A549 (cell line): ENCODE results near the gene SNX10. TPM values are rescaled to one million over a fixed set of nuclear protein-coding genes. Genes with fewer than 3 reads are reported as not detected.

Experiments
- ATAC-seq, 2 experiments: fragments of 200-7000 bp in 1 of 2; fragments of >200 bp in 1 of 2; cut with Nextera tagmentation in 1 of 2; cut with Tn5 transposase in 1 of 2; 3 replicates each; pipeline versions ENCODE4 v1.8.0 to v1.9.1; 2018 to 2020; ENCODE audit warnings: mild to moderate bottlenecking in 1 of 2, moderate library complexity in 1 of 2
- CTCF ChIA-PET: fragments of 300-600 bp; sonication (Branson Sonifier 250); formaldehyde crosslinking; extraction: SDS; loops from one replicate; lab custom pipeline; 2021; ENCODE audit warnings: antibody characterized with exemption, inconsistent platforms; lab: Yijun Ruan, JAX
- POLR2A ChIA-PET: fragments of 350-600 bp; formaldehyde crosslinking; extraction: SDS; loops from one replicate; lab custom pipeline; 2021; ENCODE audit warnings: antibody characterized with exemption, inconsistent platforms; lab: Yijun Ruan, JAX
- DNase-seq, 2 experiments: peaks; one replicate each; pipeline versions ENCODE4 v3.0.0 to v3.0.0-alpha.2; 2011 to 2016; ENCODE audit warnings: low read depth in 1 of 2, low spot score in 1 of 2
- FAIRE-seq: peaks from 2 replicates; lab custom pipeline; 2011; peaks lifted over from hg19 to GRCh38; lab: Jason Lieb, UNC
- H3K27ac ChIP-seq, 2 experiments: fragments of >200 bp; sonication (Bioruptor Twin); formaldehyde crosslinking; 3 replicates each; pipeline ENCODE4 v1.5.1; 2016 to 2017
- H3K4me1 ChIP-seq: fragments of >200 bp; sonication (Bioruptor Twin); formaldehyde crosslinking; 3 replicates; pipeline ENCODE4 v1.6.1; 2016
- H3K4me2 ChIP-seq: fragments of >200 bp; sonication (Bioruptor Twin); formaldehyde crosslinking; 3 replicates; pipeline ENCODE4 v1.6.1; 2016
- H3K4me3 ChIP-seq: fragments of >200 bp; sonication (Bioruptor Twin); formaldehyde crosslinking; 3 replicates; pipeline ENCODE4 v1.5.1; 2016
- H3K9me3 ChIP-seq: fragments of >200 bp; sonication (Bioruptor Twin); formaldehyde crosslinking; 3 replicates; pipeline ENCODE4 v1.6.1; 2016
- ATOH8 ChIP-seq: fragments of 250-450 bp; sonication (Bioruptor Pico); IDR thresholded peaks from 2 replicates; pipeline ENCODE4 v1.5.0; 2020; ENCODE audit warnings: low read depth, mild to moderate bottlenecking, moderate library complexity
- BHLHE40 ChIP-seq: IDR thresholded peaks from 2 replicates; pipeline ENCODE4 v1.6.1; 2012; ENCODE audit warnings: low read depth, low read length, inconsistent platforms
- CEBPB ChIP-seq, 2 experiments: fragments of >200 bp in 1 of 2; sonication (Bioruptor Twin) in 1 of 2; formaldehyde crosslinking in 1 of 2; IDR thresholded peaks; 2 replicates each; pipeline ENCODE4 v1.6.1; 2012 to 2016
- HEYL ChIP-seq: fragments of 250-450 bp; sonication (Bioruptor Pico); IDR thresholded peaks from 2 replicates; pipeline ENCODE4 v1.8.0; 2021; ENCODE audit warnings: mild to moderate bottlenecking, moderate library complexity
- HOXB13 ChIP-seq: fragments of 250-450 bp; sonication (Bioruptor Pico); IDR thresholded peaks from 2 replicates; pipeline ENCODE4 v1.5.0; 2020; ENCODE audit warnings: low read depth, mild to moderate bottlenecking, moderate library complexity
- KDM5A ChIP-seq: fragments of 200-600 bp; sonication (generic); IDR thresholded peaks from 2 replicates; pipeline ENCODE4 v1.6.1; 2016; ENCODE audit warnings: antibody characterized with exemption, mild to moderate bottlenecking
- NR3C1 ChIP-seq: fragments of >200 bp; sonication (Bioruptor Twin); formaldehyde crosslinking; IDR thresholded peaks from 3 replicates; pipeline ENCODE4 v1.6.1; 2017
- RFX5 ChIP-seq: fragments of 450-650 bp; IDR thresholded peaks from 2 replicates; pipeline ENCODE4 v1.7.1; 2014; ENCODE audit warnings: antibody characterized with exemption, mild to moderate bottlenecking, moderate library complexity
- SREBF2 ChIP-seq: fragments of 450-650 bp; IDR thresholded peaks from 2 replicates; pipeline ENCODE4 v1.6.1; 2014; ENCODE audit warnings: mild to moderate bottlenecking, moderate library complexity
- ZFP36 ChIP-seq: fragments of 450-650 bp; IDR thresholded peaks from 2 replicates; pipeline ENCODE4 v1.6.1; 2014; ENCODE audit warnings: borderline replicate concordance; ENCODE audit not compliant: partially characterized antibody
- ZSCAN20 ChIP-seq: fragments of 250-450 bp; sonication (Bioruptor Pico); IDR thresholded peaks from 2 replicates; pipeline ENCODE4 v1.8.0; 2022; ENCODE audit warnings: mild to moderate bottlenecking, moderate library complexity
- WGBS: methylation state at CpG from one replicate; pipeline ENCODE4 v1.1.6; 2017; ENCODE audit errors: missing lambda C conversion rate; 5-methylcytosine and 5-hydroxymethylcytosine counted together
- polyA plus RNA-seq, 4 experiments: library from polyadenylated mRNA; depleted of rRNA in 3 of 4; stranded (reverse); fragments of >200 nt; fragmentation: RNase III in 1 of 4; extraction: RNeasy Plus Mini Kit Qiagen cat#74134 plus additional on column Dnase treatment in 1 of 4; gene quantifications; 2 replicates in 3 of 4; 3 replicates in 1 of 4; pipeline ENCODE4 v1.2.3, GENCODE V29; 2011 to 2017
- TF ChIP-seq, protein P1 (sequence below): fragments of 200-600 bp; sonication (generic); IDR thresholded peaks from 2 replicates; pipeline ENCODE4 v1.6.1; 2016; ENCODE audit warnings: antibody characterized with exemption, mild to moderate bottlenecking, moderate library complexity

SNX10 gene
- polyA plus RNA-seq, 2 of the 4 experiments (the other 2 are of a cell fraction) = 4.5 to 12.6 TPM

- Histone ChIP-seq H3K4me3 (no peak overlapping the region), H3K4me2 (no peak overlapping the region), H3K27ac (no peak overlapping the region), H3K4me1 (0 out of 3 replicates have a peak, but pooled peaks cover 5% of the 10 kb centered on the region), H3K9me3 (no peaks in the 10 kb centered on the region)
- no peak for DNase-seq
- WGBS = 79% methylated on average over 9 of the region's 9 CpGs
- ChIA-PET CTCF (interaction anchor here (2.0 kb wide), 1 partner anchor 24 kb away, joined by 7 read pairs; no protein-coding TSS in a partner anchor), POLR2A (no interaction called here)
- TF ChIP-seq SREBF2 = no peak
- no peak for TF ChIP-seq RFX5
- no peak for TF ChIP-seq ZSCAN20 (CRISPR knock-in tag)
- TF ChIP-seq BHLHE40 = no peak
- TF ChIP-seq ATOH8 (CRISPR knock-in tag) = no peak
- ATAC-seq = no peak
- FAIRE-seq = no peak
Observed at GRCh38 chr7:26345202-26345601, 53.5 kb downstream of the SNX10 start.

GRCh38 chr7:26345837-26346236 lies 54.2 kb downstream of the SNX10 start:
- Histone ChIP-seq H3K9me3 (no peaks in the 10 kb centered on the region), H3K4me2 (no peak overlapping the region), H3K4me1 (0 out of 3 replicates have a peak, but pooled peaks cover 5% of the 10 kb centered on the region), H3K27ac (no peak overlapping the region), H3K4me3 (no peak overlapping the region)
- ChIA-PET CTCF (interaction anchor here (2.0 kb wide), 1 partner anchor 24 kb away, joined by 7 read pairs; no protein-coding TSS in a partner anchor), POLR2A (no interaction called here)
- no peak for FAIRE-seq
- no peak for DNase-seq
- ATAC-seq = no peak
- no peak for TF ChIP-seq KDM5A
- no peak for TF ChIP-seq NR3C1
- no peak for TF ChIP-seq HEYL (CRISPR knock-in tag)
- no peak for TF ChIP-seq HOXB13 (CRISPR knock-in tag)
- TF ChIP-seq CEBPB (IDR thresholded peaks at IDR 0.05) = no peak
- TF ChIP-seq, protein P1, sequence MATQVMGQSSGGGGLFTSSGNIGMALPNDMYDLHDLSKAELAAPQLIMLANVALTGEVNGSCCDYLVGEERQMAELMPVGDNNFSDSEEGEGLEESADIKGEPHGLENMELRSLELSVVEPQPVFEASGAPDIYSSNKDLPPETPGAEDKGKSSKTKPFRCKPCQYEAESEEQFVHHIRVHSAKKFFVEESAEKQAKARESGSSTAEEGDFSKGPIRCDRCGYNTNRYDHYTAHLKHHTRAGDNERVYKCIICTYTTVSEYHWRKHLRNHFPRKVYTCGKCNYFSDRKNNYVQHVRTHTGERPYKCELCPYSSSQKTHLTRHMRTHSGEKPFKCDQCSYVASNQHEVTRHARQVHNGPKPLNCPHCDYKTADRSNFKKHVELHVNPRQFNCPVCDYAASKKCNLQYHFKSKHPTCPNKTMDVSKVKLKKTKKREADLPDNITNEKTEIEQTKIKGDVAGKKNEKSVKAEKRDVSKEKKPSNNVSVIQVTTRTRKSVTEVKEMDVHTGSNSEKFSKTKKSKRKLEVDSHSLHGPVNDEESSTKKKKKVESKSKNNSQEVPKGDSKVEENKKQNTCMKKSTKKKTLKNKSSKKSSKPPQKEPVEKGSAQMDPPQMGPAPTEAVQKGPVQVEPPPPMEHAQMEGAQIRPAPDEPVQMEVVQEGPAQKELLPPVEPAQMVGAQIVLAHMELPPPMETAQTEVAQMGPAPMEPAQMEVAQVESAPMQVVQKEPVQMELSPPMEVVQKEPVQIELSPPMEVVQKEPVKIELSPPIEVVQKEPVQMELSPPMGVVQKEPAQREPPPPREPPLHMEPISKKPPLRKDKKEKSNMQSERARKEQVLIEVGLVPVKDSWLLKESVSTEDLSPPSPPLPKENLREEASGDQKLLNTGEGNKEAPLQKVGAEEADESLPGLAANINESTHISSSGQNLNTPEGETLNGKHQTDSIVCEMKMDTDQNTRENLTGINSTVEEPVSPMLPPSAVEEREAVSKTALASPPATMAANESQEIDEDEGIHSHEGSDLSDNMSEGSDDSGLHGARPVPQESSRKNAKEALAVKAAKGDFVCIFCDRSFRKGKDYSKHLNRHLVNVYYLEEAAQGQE = no peak
- no peak for TF ChIP-seq ZFP36
- WGBS = 98% methylated on average over 9 of the region's 9 CpGs

DNA sequence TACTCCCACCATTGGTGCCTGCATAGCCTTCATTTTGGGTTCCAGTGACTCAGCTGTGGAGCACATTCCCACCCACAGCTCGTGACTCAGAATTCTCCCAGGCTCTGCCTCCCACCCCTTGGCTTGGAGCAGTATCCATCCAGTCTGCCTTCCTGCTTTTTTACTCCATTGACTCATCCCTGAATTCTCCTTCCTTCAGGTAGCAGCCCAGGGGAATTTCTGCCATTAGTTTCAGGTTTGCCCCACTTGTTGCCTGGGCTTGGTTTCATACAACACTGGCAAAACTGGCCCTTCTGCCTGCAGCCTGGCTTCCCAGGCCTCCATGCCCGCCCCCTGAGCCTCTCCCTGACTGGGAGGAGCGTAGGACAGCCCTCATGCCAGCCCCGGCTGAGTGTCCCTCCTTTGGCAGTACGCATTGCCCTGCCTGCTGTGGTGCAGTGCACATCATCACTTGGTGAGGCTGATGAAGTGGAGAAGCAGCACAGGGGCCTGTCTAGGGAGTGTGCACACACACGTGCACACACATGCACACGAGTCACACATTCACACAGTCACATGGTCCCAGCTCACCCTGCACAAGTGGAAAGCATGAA lies 55.0 kb downstream of the SNX10 start:
- Histone ChIP-seq H3K4me2 (no peak overlapping the region), H3K27ac (no peak overlapping the region), H3K9me3 (no peaks in the 10 kb centered on the region), H3K4me3 (no peak overlapping the region), H3K4me1 (0 out of 3 replicates have a peak, but pooled peaks cover 5% of the 10 kb centered on the region)
- WGBS = 77% methylated on average over 7 of the region's 7 CpGs
- peak; percentile 27 to 62; a peak in 4 of 6 replicates for ATAC-seq
- TF ChIP-seq, protein P1 = no peak
- TF ChIP-seq, all 56 proteins: peak for 0
- DNase-seq (no peak), FAIRE-seq (no peak)
- POLR2A ChIA-PET = no interaction called here
- CTCF ChIA-PET = interaction anchor here (2.0 kb wide), 1 partner anchor 23 kb away, joined by 7 read pairs; no protein-coding TSS in a partner anchor
